Activated gamma-delta T cell treated with anti-CD3 and anti-CD28 coated beads, Interleukin-2, amount 50 U/mL, for 16 hours (primary cell): ENCODE results near the gene SLC38A10.
A peak's percentile ranks its signal among the peaks of the same experiment; 100 is the strongest.

ENCODE experiments used
- DNase-seq: peaks from one replicate; pipeline ENCODE4 v3.0.0-alpha.2; 2020; ENCODE audit warnings: low read depth

Gene SLC38A10

DNA sequence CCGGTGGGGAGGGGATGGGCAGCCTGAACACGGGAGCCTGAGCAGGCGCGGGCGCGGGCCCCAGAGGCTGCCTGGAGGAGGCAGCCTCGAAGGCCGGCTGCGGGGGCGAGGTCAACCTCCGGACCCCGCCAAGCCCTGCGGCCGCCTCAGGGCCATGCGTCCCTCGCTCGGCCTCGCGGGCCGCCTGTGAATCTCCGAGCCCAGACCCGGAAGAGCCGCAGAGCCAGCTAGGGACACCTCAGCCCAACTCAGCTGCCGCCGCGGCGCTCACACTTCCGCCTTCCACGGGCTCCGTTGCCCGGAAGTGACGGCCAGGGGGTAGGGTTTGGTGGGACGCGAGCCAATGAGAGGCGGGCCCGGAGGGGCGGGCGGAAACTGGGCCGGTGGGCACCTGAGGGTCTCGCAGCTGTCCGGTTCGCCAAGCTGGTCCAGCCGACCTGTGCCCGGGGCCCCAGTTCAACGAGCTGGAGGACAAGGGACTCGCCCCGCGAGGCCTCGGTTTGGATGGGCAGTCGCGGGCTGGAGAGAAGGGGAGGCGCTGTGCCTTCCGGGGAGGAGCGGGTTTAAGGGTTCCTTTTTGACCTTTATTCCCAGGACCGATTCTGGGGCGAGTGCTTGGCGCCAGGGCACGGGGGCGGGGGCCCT is at the start of gene SLC38A10:
Gene SLC38A10, minus strand, starts transcription at position 277 of the 645 bp plus-strand sequence. CDS start 386 bp downstream, outside the sequence.
- peak; percentile 87 for DNase-seq

DNA sequence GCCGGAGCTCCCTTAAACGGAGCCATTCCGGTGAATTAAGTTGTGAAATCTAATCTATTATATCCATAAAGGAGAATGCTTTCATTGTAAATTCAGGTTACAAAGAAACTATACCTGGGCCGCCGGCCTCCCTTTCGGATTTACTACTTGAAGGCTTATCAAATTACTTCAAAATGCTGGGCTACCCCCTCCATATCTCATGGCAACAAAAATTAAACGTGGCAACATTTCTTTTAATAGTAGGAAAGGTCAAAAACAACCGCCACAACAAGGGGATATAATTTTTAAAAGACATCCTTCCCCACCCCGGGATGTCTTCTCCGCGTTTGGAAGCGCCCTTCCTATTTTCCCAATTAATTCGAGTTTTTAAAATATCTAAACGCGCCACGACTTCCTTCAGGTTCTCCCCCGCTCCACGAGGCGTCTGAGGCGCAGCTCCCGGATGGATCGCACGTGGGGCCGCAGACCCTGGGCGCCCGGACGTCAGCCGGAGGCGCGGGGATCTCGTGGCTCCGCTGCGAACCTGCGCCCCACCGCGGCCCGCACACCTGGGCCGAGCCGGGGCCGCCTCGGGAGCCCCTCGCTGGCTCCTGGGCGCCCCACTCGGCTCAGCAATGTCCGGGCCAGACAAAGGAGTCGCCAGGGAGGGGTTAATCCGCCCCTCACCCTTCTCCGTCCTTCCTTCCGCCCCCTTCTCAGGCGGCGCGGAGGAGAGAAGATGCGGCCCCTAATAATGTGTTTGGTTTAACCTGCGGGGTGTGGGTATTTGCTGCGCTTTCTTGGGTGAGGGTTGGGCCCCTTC is 47.4 kb upstream of the SLC38A10 start:
- no peak for DNase-seq

DNA sequence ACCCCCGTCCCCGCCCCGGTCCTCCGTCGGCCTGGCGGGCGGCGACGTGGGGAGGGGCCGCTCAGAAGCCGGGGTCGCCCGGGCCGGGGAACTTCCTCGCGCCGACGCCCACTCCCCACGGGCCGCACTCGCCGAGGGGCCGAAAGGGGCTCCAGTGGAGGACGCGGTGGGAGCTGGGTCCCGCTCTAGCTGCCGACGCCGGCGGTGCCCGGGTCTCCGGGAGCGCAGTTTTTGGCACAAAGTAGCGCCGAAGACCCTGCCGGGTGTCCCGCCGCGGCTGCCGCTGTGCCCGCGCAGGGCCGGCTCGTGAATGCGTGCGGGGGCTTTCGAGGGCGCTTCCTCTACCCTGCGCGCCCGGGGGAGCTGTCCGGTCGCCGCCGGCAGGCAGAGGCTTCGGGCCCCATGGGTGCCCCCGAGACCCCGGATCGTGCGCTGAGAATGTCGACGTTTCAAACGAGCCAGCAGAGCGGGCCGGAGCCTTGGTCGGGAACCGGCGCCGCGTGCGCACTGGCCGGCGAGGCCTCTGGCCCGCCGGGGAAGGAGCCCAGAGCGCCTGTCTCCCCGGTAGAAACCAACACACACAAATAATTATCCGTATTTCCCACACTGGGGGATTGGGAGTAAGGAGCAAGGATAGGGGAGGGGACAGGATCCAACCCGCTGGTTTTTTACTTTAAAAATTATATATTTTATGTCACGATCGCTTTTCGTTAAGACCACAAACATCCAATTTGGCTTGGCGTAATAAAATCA is 46.6 kb upstream of the SLC38A10 start:
- DNase-seq, result no peak

DNA sequence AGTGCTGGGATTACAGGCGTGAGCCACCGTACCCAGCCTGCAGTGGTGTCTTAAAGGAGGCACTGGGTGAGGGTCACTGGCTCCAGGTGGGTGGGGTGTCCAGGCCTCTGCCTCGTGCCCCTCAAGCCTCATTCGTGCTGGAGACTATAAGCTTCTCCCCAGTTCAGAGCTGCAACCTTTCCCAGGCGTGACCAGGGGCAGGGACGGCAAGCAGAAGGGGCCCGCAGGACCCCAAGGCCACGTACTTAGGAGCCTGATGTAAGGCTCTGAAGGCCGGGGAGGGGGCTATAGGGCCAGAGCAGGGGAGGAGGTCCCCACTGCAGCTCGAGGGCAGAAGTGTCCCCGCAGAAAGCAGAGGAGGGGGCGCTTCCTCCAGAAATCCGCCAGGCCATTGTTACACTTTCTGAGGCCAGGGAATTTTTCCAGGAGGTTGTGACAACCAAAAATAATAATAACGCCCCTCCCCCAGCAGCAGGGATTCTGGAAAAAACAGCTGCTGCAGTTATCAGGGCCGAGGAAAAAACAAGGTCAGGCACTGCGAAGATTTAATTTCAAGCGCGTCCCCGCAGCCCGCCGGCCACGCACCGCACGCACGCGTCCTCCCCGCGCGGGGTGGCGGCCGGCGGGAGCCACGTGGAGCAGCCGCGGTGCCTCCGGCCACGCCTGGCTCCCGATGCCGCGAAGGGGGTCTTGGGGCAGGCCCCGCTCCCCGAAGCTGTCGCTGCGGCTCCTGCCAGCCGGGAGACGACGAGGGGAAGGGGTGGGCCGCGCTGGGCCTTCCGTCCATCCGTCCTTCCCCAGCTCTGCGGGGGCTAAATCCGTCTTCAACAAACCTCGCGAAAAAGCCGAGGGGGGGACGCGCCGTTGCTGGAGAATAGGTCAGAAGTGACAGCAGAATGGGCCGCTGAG is 45.8 kb upstream of the SLC38A10 start:
- DNase-seq, result no peak

DNA sequence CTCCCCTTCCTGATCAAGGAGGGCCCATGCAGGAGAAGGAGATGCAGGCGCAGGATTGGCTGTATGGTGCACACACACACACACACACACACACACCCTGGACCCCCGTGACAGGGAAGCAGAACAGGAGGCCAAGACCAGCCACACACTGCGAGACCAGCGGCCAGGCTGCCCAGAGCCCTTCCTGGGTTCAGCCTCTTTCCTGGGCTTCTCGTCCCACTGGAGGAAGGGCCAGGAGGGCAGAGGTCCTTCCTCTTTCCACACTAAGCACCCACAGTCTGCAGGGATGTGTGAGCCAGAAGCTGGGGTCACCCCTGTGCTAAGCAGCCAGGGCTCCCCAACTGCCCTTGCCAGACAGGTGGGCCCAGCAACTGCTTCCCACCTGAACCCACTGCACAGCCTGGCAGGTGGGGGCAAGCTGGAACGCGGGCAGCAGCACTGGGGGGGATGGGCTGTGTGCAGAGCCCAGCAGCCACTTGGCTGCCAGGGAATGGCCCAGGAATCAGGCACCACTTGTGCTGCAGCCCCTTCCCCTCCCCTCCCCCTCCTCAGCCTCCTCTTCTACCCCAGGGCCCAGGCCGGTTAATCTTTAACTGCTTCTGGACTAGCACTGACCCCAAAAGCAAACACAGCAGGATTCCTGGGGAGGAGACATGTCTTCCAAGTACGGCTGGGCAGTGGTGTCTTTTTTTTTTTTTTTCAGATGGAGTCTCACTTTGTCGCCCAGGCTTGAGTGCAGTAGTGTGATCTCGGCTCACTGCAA is 44.6 kb upstream of the SLC38A10 start:
- DNase-seq, result no peak

DNA sequence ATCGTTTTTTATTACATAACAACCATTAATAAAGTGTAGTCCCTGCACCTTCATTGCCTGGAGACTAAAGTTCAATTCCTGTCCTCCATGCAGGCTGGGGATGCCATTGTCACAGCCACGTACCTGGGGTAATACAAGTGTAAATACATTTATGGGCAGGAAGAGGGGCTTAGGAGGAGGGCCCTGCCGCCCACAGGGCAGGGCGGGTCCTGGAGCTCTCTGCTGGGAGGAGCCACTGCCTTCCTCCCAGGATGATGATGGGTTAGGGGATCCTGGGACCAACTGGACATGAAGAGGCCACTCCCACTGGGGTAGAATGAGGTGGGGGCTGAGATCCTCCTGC is 44.1 kb upstream of the SLC38A10 start:
- DNase-seq, result no peak

DNA sequence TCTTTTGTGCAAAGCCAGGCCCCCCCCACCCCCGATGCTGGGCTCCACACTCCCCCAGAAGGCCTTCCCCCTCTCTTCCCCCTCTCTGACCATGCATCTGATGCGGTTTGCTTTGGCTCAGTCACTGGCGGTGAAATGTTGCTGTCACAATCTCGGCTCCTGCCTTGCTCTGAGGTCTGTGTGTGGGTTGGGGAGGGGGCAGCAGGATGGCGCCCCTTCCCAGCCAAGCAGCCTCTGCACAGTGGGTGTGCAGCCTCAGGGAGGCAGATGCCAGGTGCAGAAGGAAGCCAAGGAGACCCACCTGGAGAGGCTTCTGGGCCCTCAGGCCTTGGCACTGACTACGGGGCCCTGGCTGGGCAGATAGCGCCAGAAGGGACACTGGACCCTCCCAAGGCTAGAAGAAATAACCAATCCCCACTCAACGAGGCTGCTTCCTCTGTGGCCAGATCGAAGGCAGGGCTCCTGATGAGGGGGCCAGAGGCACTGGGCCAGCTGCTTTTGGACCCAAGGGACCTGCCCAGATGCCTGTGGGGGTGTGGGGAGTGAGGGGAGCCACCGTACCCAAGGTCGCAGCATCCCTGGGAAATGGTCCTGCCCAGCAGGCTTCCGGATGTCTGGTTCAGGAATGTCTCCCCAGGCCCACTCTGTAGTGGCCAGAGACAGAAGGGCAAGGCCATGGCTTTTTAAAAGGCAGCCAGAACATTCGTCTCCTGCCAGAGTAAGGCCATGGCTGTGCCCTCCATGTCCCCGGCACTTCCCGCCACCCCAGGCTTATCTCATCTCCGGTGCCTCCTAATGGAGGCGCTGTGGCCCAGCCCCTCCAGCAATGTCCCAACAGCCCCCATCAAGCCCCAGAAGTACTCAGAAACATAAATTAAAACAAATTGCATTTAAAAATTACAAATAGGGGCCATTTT is 43.4 kb upstream of the SLC38A10 start:
- no peak for DNase-seq

DNA sequence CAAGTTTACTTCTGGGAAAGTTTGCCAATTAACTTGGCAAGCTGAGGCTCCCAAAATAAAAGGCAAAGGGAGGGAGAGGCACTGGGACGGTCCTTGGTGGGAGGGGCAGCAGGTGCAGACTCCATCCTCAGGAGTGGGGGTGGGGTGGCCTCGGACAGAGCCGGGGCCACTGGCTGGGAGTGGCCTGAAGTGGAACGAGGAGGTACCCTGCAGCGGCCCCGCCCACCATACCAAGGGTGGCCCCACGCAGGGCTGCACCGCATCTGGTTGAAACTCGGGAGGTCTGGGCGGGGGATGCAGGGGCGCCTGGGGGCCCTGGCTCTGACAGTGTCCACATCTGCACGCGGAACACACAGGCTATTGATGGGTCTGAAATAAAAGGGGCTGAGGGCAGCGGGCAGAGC is 42.4 kb upstream of the SLC38A10 start:
- no peak for DNase-seq

DNA sequence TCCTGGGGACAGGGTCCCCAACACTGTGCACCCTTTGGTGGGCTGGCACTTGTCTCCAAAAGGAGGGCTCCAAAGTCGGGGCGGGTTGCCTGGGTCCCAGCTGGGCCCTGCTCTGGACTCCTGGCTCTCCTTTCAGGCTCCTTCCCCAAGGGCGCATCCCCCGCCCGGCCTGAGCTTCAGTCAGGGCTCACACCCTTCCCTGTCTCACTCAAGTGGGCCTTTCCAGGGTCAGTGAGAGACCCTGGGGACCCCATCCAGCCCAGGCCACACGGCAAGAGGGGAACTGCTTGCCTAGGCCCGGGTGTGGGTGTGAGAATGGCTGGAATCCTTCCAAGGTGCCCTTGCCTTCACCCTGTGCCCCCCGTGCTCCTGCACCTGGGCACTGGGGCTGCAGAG is 41.8 kb upstream of the SLC38A10 start:
- DNase-seq, result no peak

DNA sequence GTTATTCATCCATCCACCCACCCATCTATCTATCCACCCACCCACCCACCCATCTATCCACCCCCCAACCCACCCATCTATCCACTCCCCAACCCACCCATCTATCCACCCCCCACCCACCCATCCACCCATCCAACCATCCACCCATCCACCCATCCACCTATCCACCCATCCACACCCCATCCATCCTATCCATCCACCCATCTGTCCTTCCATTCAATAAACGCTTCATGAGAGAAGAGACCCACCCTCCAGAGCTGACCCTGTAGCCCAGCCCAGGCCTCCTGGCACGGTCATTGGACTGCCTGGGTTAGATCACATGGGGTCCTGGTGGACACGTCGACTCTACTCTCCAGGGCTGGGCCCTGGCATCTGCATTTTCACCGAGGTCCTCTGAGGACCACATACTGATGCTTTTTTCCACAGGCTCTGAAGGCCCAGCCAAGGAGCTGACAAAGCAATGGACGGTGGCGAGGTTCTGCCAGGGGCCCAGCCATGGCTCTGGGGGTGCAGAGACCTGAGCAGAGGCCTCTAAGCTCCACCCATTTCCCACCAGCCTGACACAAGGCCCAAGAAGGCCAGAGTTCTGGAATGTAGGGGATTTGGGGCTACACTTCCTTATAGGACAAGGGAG is 41.3 kb upstream of the SLC38A10 start:
- DNase-seq, result no peak

DNA sequence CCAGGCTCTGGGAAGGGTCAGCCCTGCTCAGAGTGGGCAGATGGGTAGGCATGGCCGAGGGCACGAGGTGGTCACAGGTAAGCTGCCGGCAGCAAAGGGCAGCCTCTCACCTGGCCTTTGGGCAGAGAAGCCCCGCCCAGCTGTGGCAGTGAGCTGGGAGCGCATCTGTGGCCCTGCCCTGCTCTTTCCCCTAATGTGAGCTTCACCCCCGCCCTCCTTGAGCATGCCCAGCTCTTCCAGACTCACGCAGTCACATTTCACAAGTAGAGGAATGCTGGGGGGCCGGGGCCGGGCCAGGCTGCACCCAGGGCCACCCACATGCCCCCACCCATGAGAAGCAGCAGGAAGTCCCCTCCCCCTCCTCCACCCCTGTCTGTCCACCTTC is 40.7 kb upstream of the SLC38A10 start:
- no peak for DNase-seq

DNA sequence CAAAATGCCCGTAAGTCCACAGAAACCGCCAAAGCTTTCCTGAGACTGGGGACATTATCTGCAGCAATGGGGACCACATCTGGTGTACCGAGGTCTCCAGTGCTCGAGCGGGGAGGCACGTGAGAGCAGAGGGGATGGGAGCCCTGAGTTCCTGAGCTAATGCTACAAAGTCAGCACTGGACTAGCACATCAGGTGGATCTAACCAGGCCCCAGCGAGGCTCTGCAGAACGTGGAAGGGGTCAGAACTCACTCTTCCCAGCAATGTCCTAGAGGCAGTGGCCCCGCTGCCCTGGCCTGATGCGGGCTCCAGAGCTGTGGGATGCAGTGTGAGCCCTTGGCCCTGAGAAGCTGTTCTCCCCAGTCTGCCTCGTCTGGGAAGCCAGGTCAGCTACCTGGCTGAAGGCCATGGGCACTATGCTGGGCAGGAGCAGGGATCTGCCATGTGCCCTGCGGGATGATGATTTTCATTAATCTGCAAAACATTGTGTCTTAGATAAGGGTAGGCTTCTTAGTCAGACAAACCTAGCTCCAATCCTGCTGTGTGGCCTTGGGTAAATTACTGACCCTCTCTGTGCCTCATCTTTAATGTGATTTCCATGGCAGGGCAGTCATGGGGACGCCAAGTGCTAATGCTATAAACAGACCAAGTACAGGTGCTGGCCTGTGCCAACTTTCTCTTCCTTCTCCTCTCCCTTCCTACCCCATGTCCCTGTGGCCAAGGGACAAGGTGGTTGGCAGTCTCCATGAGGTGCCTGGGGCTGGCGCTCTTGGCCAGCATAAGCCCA is 40.1 kb upstream of the SLC38A10 start:
- DNase-seq, result no peak

DNA sequence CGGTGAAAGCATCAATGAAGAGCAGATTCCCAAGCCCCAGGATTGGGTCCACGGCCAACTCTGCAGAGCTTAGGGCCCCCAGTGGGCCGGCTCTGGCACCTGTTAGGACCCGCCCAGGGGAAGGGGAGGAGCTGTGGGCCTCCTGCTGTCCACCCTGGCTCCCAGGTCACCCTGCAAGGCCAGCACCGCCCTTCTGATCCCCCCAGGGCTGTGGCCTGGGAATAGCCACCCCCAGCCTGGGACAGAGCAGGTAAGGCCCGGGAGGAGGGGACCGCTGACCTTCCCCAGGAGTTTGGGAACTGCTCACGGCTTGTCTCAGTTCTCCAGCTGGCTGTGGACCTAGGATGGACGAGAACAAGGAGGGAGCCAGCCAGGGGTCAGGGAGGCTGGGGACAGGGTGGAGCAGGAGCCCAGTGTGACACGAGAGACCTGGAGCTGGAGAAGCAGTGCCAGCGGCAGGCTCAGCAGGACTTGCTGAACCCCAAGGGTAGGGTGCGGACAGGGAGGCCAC is 39.3 kb upstream of the SLC38A10 start:
- no peak for DNase-seq

DNA sequence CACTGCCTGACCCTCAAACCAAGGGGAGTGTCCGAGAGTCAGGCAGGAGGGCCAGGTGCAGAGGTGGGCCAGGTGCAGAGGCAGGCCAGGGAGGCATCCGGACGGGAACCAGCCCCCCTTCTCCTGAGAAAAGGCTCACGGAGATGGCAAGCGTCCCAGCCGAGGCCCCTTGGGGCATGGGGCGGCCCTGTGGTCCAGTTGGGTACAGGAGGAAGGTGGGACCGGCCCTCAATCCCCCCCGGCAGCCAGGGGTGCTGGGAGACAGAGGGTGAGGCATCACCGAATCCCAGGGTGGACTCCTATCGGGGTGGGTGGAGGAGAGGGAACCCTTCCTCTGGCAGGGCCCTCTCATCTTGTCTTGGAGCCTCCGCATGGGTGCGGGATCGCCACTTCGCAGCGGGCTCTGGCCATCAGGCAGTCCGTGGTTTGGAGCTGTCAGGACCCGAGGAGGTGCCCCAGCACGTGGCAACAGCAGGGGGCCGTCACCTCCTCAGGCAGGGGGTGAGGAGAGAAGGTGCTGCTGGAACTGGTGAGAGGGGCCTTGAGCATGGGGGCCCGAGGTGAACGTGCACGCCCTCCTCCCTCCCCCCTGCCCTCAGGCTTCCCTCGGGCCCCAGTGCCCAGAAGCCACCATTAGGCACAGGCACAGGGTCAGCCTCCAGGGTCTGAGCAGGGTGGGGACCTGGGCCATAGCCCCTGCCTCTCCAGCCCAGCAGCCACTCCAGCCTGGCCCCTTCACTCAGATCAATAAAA is 38.7 kb upstream of the SLC38A10 start:
- DNase-seq, result no peak

DNA sequence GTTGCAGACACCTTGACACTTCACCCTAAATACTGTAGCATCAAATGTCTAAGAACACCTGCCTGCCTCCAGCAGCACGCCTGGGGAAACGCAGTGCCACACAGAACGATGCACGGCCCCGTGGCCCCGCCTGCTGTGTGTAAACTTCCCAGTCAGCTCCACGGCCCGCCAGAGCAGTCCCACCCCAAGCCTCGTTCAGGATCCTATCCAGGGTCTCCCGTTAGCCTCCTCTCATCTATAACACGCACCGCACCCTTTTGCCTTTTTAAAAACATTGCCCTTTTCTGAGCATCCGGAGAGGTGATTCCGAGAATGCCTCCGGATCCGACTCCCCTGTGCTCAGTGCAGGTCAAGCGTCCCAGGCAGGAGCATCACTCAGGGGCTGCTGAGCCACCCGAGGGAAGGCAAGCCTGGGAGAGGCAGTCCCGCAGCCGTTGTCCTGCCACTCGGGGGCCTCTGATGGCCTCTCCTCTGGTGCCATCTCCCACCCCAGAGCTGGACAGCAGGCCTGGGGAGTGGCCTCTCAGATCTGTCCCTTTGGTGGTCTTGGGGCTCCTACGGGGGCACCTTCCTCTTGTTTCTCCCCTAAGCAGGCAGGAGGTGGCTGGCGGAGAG is 37.9 kb upstream of the SLC38A10 start:
- no peak for DNase-seq

DNA sequence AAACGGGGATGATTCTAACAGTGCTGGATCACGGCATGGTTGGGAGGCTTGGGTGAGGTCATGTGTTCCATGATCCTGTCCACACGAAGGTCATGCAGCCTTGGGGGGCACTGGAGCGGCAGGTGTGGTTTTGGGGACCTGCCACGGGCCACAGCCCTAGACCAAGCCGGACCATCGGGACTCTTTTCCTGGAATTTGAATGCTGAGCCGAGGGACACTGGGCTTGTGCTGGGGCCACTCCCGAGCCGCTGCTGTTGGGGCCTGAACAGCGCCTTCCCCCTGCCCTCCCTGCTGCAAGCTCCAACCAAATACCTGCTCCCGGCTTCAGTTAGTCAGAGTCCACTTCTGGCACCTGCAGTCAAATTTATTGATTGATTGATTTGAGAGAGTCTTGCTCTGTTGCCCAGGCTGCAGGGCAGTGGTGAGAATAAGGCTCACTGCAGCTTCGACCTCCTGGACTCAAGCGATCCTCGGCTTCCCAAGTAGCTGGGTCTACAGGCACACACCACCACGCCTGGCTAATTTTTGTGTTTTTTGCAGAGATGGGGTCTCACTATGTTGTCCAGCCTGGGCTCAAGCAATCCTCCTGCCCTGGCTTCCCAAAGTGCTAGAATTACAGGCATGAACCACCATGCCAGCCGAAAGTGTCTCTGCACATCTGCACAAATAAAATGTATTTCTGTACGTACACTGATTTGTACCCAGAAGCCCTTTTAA is 37.2 kb upstream of the SLC38A10 start:
- DNase-seq, result no peak

DNA sequence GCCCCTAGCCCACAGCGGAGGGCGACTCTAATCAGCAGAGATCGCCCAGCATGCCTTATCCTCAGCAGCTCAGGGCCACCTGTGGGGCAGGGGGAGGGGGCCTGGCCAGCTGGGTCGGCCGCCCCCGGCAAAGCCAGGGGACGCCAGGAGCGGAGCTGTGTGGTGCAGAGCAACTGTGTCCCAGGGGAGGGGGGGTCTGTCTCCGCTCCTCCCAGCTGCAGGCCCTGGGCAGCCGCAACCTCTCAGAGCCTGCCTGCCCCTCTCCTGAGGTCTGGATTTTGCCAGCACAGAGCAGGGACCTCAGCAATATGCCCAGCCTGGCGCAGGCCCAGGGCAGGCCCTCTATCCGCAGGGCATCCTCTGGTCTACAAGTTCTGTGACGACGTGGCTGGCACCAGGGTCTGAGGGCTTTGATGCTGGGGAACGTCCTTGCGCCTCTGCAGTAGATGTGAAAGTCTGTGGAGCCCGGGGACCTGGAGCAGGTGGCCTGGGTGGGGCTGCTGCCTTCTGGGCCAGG is 36.5 kb upstream of the SLC38A10 start:
- DNase-seq, result no peak
